ENCODE measurements around the gene RND2. TPM values are rescaled to one million over a fixed set of nuclear protein-coding genes. Genes with fewer than 3 reads are reported as not detected.

The RND2 gene
- total RNA-seq, 1 donor from 2014 or later, result 0.13 TPM

DNA sequence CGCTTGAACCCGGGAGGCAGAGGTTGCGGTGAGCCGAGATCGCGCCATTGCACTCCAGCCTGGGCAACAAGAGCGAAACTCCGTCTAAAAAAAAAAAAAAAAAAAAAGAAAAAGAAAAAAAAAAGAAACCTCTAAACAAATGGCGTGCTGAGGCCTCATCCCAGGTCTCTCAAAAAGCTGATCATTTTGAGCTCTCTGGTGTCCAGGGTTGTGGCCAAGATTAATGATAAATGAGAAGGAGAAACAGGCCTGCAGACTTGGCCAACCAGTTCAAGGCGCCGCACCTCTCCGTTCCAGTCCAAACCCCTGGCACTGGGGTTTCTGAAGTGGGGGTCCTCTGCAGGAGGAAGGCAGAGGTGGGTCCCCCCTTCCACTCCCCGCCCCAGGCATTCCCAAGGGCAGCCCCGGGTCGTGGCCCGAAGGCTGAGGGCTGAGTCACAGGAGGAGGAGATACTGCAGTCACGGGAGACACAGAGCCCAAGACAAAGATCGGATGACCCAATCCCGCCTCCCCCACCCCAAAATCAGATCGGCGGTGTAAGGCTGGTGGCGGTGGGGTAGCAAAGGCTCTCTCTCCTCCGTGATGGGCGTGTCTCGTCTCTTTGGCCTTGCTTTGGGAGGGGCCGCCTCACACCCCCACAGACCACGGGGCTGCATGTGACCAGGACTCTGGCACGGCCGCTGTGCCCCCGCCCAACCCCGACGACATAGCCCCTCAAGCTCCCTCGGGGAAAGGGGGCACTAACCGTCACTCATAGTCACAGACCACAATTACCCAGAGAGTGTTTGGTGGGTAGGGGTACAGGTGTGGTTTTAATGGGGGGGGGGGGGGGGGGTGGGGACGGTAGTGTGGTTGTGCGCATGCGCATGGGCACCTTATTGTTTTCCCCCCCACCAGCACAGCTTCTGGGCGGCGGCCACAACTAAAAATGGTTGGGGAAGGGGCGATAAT, 4.0 kb upstream of the RND2 start:
- H3K9me3 Mint-ChIP-seq, result no peaks in the 10 kb centered on the region
- ChIA-PET POLR2A (interaction anchor here (0.6 to 2.5 kb wide), 16 partner anchors 8 to 1100 kb away, joined by 3 to 22 read pairs (median 6); partner anchors contain the start of genes IFI35, RPL27, TMEM106A and VPS25), CTCF (no interaction called here)

DNA sequence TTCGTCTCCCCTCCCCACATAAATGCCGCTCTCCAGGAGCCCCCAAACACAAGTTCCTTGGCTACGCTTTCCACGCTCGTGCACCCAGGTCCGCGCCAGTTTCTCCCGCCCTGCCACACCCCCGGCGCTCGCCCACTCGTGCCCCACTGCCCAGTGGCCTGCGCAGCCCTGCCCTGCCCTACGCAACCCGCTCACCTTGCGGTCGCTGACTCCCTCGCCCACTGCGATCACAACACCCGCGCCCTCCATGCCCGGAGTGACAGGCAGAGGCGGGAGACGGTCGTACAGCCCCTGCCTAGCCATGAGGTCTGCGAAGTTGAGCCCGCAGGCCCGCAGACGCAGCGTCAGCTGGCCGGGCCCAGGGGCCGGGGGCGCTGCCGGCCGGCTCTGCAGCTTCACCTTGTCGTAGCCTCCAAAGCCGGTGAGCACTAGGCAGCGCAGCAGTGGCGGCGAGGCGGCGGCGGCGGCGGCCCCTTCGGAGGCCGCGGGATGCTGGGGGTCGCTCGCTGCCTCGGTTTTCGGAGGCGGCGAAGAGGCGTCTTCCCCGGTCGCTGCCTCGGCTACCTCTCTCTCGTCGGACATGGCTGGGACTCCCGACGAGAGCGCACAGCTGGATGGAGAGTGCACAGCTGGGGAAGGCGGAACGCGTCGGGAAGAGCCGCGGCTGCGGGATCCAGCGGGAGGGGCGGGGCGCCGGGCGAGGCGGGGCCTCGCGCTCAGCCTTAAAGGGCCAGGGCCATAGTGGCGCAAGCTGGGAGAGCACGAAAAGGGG, 3.1 kb upstream of the RND2 start, which contains the start of gene VAT1:
Gene VAT1, minus strand, starts transcription at position 645 of the 772 bp plus-strand sequence. Its CDS starts 63 bp downstream, at position 582.
- ATAC-seq (ENCODE audit: low read depth), result peak; percentile 46
- peaks cover 11% of the 10 kb centered on the region for H3K36me3 Mint-ChIP-seq (ENCODE audit: low read depth)
- H3K9me3 Mint-ChIP-seq, result no peaks in the 10 kb centered on the region
- peak within 1 kb of the TSS; percentile 92 for H3K4me3 Mint-ChIP-seq
- TF ChIP-seq, protein P1, sequence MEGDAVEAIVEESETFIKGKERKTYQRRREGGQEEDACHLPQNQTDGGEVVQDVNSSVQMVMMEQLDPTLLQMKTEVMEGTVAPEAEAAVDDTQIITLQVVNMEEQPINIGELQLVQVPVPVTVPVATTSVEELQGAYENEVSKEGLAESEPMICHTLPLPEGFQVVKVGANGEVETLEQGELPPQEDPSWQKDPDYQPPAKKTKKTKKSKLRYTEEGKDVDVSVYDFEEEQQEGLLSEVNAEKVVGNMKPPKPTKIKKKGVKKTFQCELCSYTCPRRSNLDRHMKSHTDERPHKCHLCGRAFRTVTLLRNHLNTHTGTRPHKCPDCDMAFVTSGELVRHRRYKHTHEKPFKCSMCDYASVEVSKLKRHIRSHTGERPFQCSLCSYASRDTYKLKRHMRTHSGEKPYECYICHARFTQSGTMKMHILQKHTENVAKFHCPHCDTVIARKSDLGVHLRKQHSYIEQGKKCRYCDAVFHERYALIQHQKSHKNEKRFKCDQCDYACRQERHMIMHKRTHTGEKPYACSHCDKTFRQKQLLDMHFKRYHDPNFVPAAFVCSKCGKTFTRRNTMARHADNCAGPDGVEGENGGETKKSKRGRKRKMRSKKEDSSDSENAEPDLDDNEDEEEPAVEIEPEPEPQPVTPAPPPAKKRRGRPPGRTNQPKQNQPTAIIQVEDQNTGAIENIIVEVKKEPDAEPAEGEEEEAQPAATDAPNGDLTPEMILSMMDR (IDR thresholded peaks at IDR 0.05), result no peak
- no peaks in the 10 kb centered on the region for H3K27me3 Mint-ChIP-seq
- intact Hi-C loops (cut with micrococcal nuclease), result loop anchor here (1.0 to 5.0 kb wide), 4 partner anchors 15 to 190 kb away; partner anchors contain the start of genes BRCA1, IFI35, RPL27 and TMEM106A
- peaks cover 24% of the 10 kb centered on the region for H3K4me1 Mint-ChIP-seq
- peak within 1 kb of the TSS; percentile 78 for H3K27ac Mint-ChIP-seq
- ChIA-PET POLR2A (interaction anchor here (0.6 to 2.5 kb wide), 15 partner anchors 9 to 1099 kb away, joined by 3 to 22 read pairs (median 5); partner anchors contain the start of genes BRCA1, IFI35, RPL27 and TMEM106A), CTCF (interaction anchor here (0.9 kb wide), 1 partner anchor 24 kb away, joined by 3 read pairs; the partner anchor contains the start of gene RPL27)
- peak; percentile 66 for DNase-seq

More for the DNA sequence above, 4.0 kb upstream of the RND2 start:
- intact Hi-C loops (cut with micrococcal nuclease), result loop anchor here (2.0 to 5.0 kb wide), 2 partner anchors 14 to 191 kb away; partner anchors contain the start of genes IFI35 and TMEM106A
- peak; percentile 3 for ATAC-seq (ENCODE audit: low read depth)
- Mint-ChIP-seq H3K27me3 (no peaks in the 10 kb centered on the region), H3K4me3 (peak overlapping the region; percentile 92), H3K27ac (peak overlapping the region; percentile 78), H3K36me3 (ENCODE audit: low read depth) (peaks cover 13% of the 10 kb centered on the region), H3K4me1 (peaks cover 24% of the 10 kb centered on the region)
- TF ChIP-seq, protein P1 (IDR thresholded peaks at IDR 0.05), result no peak
- peak; percentile 54 for DNase-seq

DNA sequence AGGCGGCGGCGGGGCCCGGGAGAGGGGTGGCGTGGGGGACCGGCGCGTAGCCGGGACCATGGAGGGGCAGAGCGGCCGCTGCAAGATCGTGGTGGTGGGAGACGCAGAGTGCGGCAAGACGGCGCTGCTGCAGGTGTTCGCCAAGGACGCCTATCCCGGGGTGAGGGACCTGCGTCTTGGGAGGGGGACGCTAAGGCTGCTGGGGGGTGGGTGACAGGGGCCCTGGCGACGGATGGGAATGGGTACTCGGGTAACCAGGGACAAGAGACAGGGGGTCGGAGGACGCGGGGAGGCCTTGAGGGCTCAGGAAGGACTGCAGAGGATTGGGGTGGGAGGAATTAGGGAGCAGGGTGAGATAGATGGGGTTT, 243 bp downstream of the RND2 start:
- no peaks in the 10 kb centered on the region for H3K27me3 Mint-ChIP-seq
- POLR2A ChIA-PET, result interaction anchor here (1.1 to 3.8 kb wide), 9 partner anchors 27 to 458 kb away, joined by 4 to 53 read pairs (median 13); partner anchors contain the start of genes BRCA1, DHX8, NBR1 and RPL27
- CTCF ChIA-PET, result interaction anchor here (0.5 to 2.3 kb wide), 2 partner anchors 27 to 199 kb away, joined by 3 to 8 read pairs; partner anchors contain the start of gene RPL27
- DNase-seq (no peak), ATAC-seq (ENCODE audit: low read depth) (no peak)
- H3K4me3 Mint-ChIP-seq, result peak overlapping the region; percentile 73
- no peak overlapping the region for H3K27ac Mint-ChIP-seq
- TF ChIP-seq, protein P1 (IDR thresholded peaks at IDR 0.05), result no peak
- H3K9me3 Mint-ChIP-seq, result no peaks in the 10 kb centered on the region
- intact Hi-C loops (cut with micrococcal nuclease), result no loop called here
- H3K4me1 Mint-ChIP-seq, result peaks cover 24% of the 10 kb centered on the region
- H3K36me3 Mint-ChIP-seq (ENCODE audit: low read depth), result peaks cover 6% of the 10 kb centered on the region

DNA sequence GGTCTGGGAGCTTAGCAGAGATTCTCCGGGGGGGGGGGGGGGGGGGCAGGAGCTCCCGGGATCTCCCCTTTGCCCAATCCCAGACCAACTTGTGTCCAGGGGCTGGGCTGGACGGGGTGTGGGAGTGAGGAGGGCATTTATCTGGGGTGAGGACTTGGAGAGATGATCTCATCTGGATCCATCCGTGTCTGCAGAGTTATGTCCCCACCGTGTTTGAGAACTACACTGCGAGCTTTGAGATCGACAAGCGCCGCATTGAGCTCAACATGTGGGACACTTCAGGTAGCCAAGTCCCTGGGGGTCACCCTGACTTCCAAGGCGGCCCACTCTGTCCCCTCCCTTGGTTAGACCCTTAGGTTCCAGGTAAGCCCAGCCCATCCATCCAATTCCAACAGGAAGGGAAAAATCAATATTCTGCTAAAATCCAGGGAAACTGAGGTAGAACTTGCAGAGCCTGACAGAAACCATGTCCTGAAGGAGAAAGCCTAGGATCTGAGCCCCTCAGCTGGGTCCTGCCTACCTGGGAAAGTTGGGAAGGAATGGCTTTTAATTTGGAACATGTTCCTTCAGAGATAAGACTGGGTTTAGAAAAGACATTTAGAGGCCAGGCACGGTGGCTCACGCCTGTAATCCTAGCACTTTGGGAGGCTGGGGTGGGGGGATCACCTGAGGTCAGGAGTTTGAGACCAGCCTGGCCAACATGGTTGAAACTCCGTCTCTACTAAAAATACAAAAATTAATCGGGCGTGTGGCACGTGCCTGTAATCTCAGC, 921 bp downstream of the RND2 start:
- TF ChIP-seq, protein P1 (IDR thresholded peaks at IDR 0.05), result no peak
- intact Hi-C loops (cut with micrococcal nuclease), result no loop called here
- ChIA-PET CTCF (interaction anchor here (2.3 kb wide), 1 partner anchor 28 kb away, joined by 8 read pairs; the partner anchor contains the start of gene RPL27), POLR2A (interaction anchor here (0.7 to 3.8 kb wide), 5 partner anchors 99 to 519 kb away, joined by 3 to 53 read pairs (median 7); partner anchors contain the start of genes BRCA1, DHX8 and TMEM106A)
- ATAC-seq (ENCODE audit: low read depth) (no peak), DNase-seq (no peak)
- Mint-ChIP-seq H3K36me3 (ENCODE audit: low read depth) (peaks cover 6% of the 10 kb centered on the region), H3K27me3 (no peaks in the 10 kb centered on the region), H3K9me3 (no peaks in the 10 kb centered on the region), H3K4me1 (peaks cover 22% of the 10 kb centered on the region), H3K27ac (peak overlapping the region; percentile 50), H3K4me3 (peak overlapping the region; percentile 38)
